Fibroblast of lung (primary cell): Measurements from ENCODE around the gene LRMDA. TPM values are rescaled to one million over a fixed set of nuclear protein-coding genes. Genes with fewer than 3 reads are reported as not detected.

Experiments used
- DNase-seq, 2 donors: peaks; one replicate each; pipeline versions ENCODE4 v3.0.0 to v3.0.0-alpha.2; 2010; ENCODE audit warnings: low read depth in 2 of 2
- H2AFZ ChIP-seq: 2 replicates; pipeline ENCODE4 v1.5.1; 2012; ENCODE audit warnings: low read length, control low read depth, inconsistent platforms
- H3K27ac ChIP-seq: 2 replicates; pipeline ENCODE4 v1.5.1; 2011; ENCODE audit warnings: low read length, control low read depth; ENCODE audit not compliant: insufficient read depth
- H3K27me3 ChIP-seq: 2 replicates; pipeline ENCODE4 v1.5.1; 2011; ENCODE audit warnings: mild to moderate bottlenecking, low read length; ENCODE audit not compliant: control insufficient read depth, insufficient read depth
- H3K36me3 ChIP-seq: 2 replicates; pipeline ENCODE4 v1.5.1; 2011; ENCODE audit warnings: low read length; ENCODE audit not compliant: control insufficient read depth, insufficient read depth
- H3K4me1 ChIP-seq: 2 replicates; pipeline ENCODE4 v1.5.1; 2011; ENCODE audit warnings: low read length; ENCODE audit not compliant: control insufficient read depth, insufficient read depth; ENCODE audit errors: extremely low read depth
- H3K4me2 ChIP-seq: 2 replicates; pipeline ENCODE4 v1.5.1; 2011; ENCODE audit warnings: low read length, control low read depth; ENCODE audit not compliant: insufficient read depth; ENCODE audit errors: extremely low read depth
- H3K4me3 ChIP-seq, 4 experiments: fragments of 200-600 bp in 1 of 4; sonication (generic) in 1 of 4; replicated peaks in 1 of 4; 2 replicates each; pipeline ENCODE4 v1.5.1; 2011 to 2016; ENCODE audit warnings: low read length in 4 of 4, low read depth in 3 of 4, mild to moderate bottlenecking in 3 of 4, control low read depth in 2 of 4, inconsistent platforms in 1 of 4, mixed read lengths in 1 of 4; ENCODE audit not compliant: insufficient read depth in 1 of 4; ENCODE audit errors: control extremely low read depth in 1 of 4
- H3K79me2 ChIP-seq: 2 replicates; pipeline ENCODE4 v1.5.1; 2012; ENCODE audit warnings: mild to moderate bottlenecking, low read length, inconsistent platforms; ENCODE audit not compliant: control insufficient read depth, insufficient read depth
- H3K9ac ChIP-seq: 2 replicates; pipeline ENCODE4 v1.5.1; 2011; ENCODE audit warnings: mild to moderate bottlenecking, low read length, control low read depth; ENCODE audit not compliant: insufficient read depth
- H3K9me3 ChIP-seq: 2 replicates; pipeline ENCODE4 v1.5.1; 2012; ENCODE audit warnings: low read depth, low read length; ENCODE audit not compliant: control insufficient read depth, insufficient read depth
- H4K20me1 ChIP-seq: 2 replicates; pipeline ENCODE4 v1.5.1; 2011; ENCODE audit warnings: low read length; ENCODE audit not compliant: control insufficient read depth, insufficient read depth; ENCODE audit errors: extremely low read depth
- EZH2 ChIP-seq: IDR thresholded peaks from 2 replicates; pipeline ENCODE4 v1.5.1; 2012; ENCODE audit warnings: low read length, control low read depth, mild to moderate bottlenecking; ENCODE audit errors: missing control alignments
- polyA plus RNA-seq, 2 donors: library from polyadenylated mRNA; depleted of rRNA in 1 of 2; stranded (reverse) in 1 of 2; unstranded in 1 of 2; fragments of >200 nt; gene quantifications; 2 replicates each; pipeline ENCODE4 v1.2.1, GENCODE V29; 2011 to 2012; ENCODE audit warnings: missing spikeins in 1 of 2
- total RNA-seq: library from RNA; depleted of rRNA; stranded (reverse); fragments of >200 nt; gene quantifications from 2 replicates; pipeline ENCODE4 v1.2.1, GENCODE V29; 2014
- TF ChIP-seq, protein P1 (sequence below), 2 donors: IDR thresholded peaks in 1 of 2; conservative IDR thresholded peaks in 1 of 2; 1 replicate in 1 of 2; 2 replicates in 1 of 2; pipeline ENCODE4 v1.5.1; 2011 to 2012; ENCODE audit warnings: low read length in 2 of 2, control low read depth in 1 of 2, inconsistent platforms in 1 of 2, low read depth in 1 of 2, mild to moderate bottlenecking in 1 of 2

Gene LRMDA
- total and polyA plus RNA-seq, 2 donors (not counting 1 experiment from before 2014, with no cell fraction given) = 1.7 to 2.0 TPM

DNA sequence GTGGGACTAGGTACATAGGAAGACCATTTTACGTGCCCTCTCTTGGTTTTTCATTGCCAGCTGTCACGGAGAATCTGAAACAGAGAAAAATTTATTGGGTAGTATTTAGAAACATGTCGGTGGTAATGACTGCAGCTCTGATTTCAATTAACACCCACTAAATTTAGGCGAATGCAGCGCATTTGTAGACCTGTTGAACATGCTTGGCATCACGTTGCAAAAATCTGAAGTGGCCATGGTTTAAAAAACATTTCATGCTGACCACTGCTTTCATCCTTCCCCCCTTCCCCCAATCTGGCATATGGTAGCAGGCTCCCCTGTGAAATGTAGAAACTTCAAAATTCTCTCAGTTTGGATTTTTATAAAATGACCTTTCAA lies 34.0 kb downstream of the LRMDA start:
- Histone ChIP-seq H2AFZ (no peak overlapping the region), H3K36me3 (no peaks in the 10 kb centered on the region), H3K4me1 (peaks cover 7% of the 10 kb centered on the region), H3K79me2 (no peaks in the 10 kb centered on the region), H3K27ac (no peak overlapping the region), H4K20me1 (no peaks in the 10 kb centered on the region), H3K4me3 (no peak overlapping the region), H3K9me3 (no peaks in the 10 kb centered on the region), H3K4me2 (no peak overlapping the region), H3K27me3 (no peaks in the 10 kb centered on the region), H3K9ac (no peak overlapping the region)
- TF ChIP-seq EZH2 = no peak
- TF ChIP-seq, protein P1, sequence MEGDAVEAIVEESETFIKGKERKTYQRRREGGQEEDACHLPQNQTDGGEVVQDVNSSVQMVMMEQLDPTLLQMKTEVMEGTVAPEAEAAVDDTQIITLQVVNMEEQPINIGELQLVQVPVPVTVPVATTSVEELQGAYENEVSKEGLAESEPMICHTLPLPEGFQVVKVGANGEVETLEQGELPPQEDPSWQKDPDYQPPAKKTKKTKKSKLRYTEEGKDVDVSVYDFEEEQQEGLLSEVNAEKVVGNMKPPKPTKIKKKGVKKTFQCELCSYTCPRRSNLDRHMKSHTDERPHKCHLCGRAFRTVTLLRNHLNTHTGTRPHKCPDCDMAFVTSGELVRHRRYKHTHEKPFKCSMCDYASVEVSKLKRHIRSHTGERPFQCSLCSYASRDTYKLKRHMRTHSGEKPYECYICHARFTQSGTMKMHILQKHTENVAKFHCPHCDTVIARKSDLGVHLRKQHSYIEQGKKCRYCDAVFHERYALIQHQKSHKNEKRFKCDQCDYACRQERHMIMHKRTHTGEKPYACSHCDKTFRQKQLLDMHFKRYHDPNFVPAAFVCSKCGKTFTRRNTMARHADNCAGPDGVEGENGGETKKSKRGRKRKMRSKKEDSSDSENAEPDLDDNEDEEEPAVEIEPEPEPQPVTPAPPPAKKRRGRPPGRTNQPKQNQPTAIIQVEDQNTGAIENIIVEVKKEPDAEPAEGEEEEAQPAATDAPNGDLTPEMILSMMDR (conservative IDR thresholded peaks at IDR 0.05 in 1 of 2, IDR thresholded peaks at IDR 0.05 in 1 of 2; ENCODE audit: low read depth in 1 of 2, low read length in 2 of 2) = no peak
- no peak for DNase-seq

DNA sequence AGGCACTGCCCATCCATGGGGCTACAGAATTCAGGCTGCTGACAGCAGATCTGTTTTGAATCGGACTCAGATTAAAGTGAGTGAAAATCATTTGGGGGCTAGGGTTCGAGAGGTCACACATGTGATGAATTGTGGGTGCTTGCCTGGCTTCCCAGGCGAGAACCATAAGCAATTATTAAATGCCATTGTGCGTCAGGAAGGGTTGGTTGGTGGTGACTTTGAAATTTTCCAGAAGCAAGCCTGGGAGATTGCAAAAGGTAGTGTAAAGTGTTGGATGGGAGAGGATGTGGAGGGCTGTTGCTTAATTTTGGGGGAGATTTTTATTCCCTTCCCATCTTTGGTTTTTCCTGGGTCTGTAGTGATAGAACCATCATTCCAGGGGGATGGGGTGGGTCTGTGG lies 34.6 kb downstream of the LRMDA start:
- Histone ChIP-seq H3K36me3 (no peaks in the 10 kb centered on the region), H2AFZ (no peak overlapping the region), H3K27me3 (no peaks in the 10 kb centered on the region), H3K9me3 (no peaks in the 10 kb centered on the region), H3K4me1 (peaks cover 7% of the 10 kb centered on the region), H3K9ac (no peak overlapping the region), H3K27ac (no peak overlapping the region), H3K4me3 (no peak overlapping the region), H4K20me1 (no peaks in the 10 kb centered on the region), H3K4me2 (no peak overlapping the region), H3K79me2 (no peaks in the 10 kb centered on the region)
- TF ChIP-seq, protein P1 (conservative IDR thresholded peaks at IDR 0.05 in 1 of 2, IDR thresholded peaks at IDR 0.05 in 1 of 2; ENCODE audit: low read depth in 1 of 2, low read length in 2 of 2) = no peak
- TF ChIP-seq EZH2 = no peak
- DNase-seq = no peak

- Histone ChIP-seq H3K79me2 (no peaks in the 10 kb centered on the region), H3K27me3 (no peaks in the 10 kb centered on the region), H4K20me1 (no peaks in the 10 kb centered on the region), H2AFZ (no peak overlapping the region), H3K4me2 (no peak overlapping the region), H3K9me3 (no peaks in the 10 kb centered on the region), H3K4me1 (peaks cover 7% of the 10 kb centered on the region), H3K27ac (no peak overlapping the region), H3K36me3 (no peaks in the 10 kb centered on the region), H3K9ac (no peak overlapping the region), H3K4me3 (no peak overlapping the region)
- peak in 1 of 2 donors; percentile 64 for DNase-seq
- TF ChIP-seq EZH2 = no peak
- TF ChIP-seq, protein P1 (conservative IDR thresholded peaks at IDR 0.05 in 1 of 2, IDR thresholded peaks at IDR 0.05 in 1 of 2; ENCODE audit: low read depth in 1 of 2, low read length in 2 of 2) = no peak
Observed at GRCh38 chr10:75466886-75467285, 35.5 kb downstream of the LRMDA start.
